WTC11 (cell line): ENCODE data around the gene TMEM60. TPM values are rescaled to one million over a fixed set of nuclear protein-coding genes. Genes with fewer than 3 reads are reported as not detected.

Experiments
- ATAC-seq: fragments of 200-7000 bp; cut with Tn5 transposase; 2 replicates; pipeline ENCODE4 v1.10.0; 2021; ENCODE audit warnings: mild to moderate bottlenecking, moderate library complexity
- CTCF ChIA-PET: fragments of 300-600 bp; sonication (Branson Sonifier 250); formaldehyde crosslinking; loops from one replicate; lab custom pipeline; 2021; ENCODE audit warnings: antibody characterized with exemption; lab: Charles Lee
- POLR2A ChIA-PET: fragments of 350-600 bp; sonication (Branson Sonifier 250); formaldehyde crosslinking; loops from one replicate; lab custom pipeline; 2021; ENCODE audit warnings: antibody characterized with exemption; lab: Charles Lee
- DNase-seq: peaks from one replicate; pipeline ENCODE4 v3.0.0; 2021; ENCODE audit warnings: low spot score
- H3K27ac Mint-ChIP-seq: 2 replicates; pipeline ENCODE4 v1.8.0; 2021; ENCODE audit warnings: mixed read lengths
- H3K27me3 Mint-ChIP-seq: 2 replicates; pipeline ENCODE4 v1.8.0; 2021; ENCODE audit warnings: low read depth, mild to moderate bottlenecking, moderate library complexity, mixed read lengths
- H3K36me3 Mint-ChIP-seq: 2 replicates; pipeline ENCODE4 v1.8.0; 2021; ENCODE audit warnings: mixed read lengths
- H3K4me1 Mint-ChIP-seq: 2 replicates; pipeline ENCODE4 v1.8.0; 2022; ENCODE audit warnings: mixed read lengths
- H3K4me3 Mint-ChIP-seq: 2 replicates; pipeline ENCODE4 v1.8.0; 2021; ENCODE audit warnings: mild to moderate bottlenecking, moderate library complexity, mixed read lengths
- H3K9me3 Mint-ChIP-seq: 2 replicates; pipeline ENCODE4 v1.8.0; 2021; ENCODE audit warnings: mixed read lengths
- EMX1 ChIP-seq: fragments of 250-450 bp; sonication (Bioruptor Pico); IDR thresholded peaks from 2 replicates; pipeline ENCODE4 v1.8.0; 2021; ENCODE audit warnings: mild to moderate bottlenecking
- IRF2 ChIP-seq: sonication (generic); formaldehyde crosslinking; IDR thresholded peaks from 2 replicates; pipeline ENCODE4 v1.8.0; 2022; ENCODE audit warnings: low read depth, missing genetic modification reagents, borderline replicate concordance
- ZNF263 ChIP-seq: sonication (generic); formaldehyde crosslinking; IDR thresholded peaks from 2 replicates; pipeline ENCODE4 v1.8.1; 2022; ENCODE audit warnings: low read depth, mild to moderate bottlenecking, moderate library complexity, missing genetic modification reagents
- ZNF416 ChIP-seq: fragments of 250-450 bp; sonication (Bioruptor Pico); IDR thresholded peaks from 2 replicates; pipeline ENCODE4 v1.9.0; 2021; ENCODE audit warnings: mild to moderate bottlenecking, inconsistent platforms
- ZSCAN18 ChIP-seq: fragments of 250-450 bp; sonication (Bioruptor Pico); IDR thresholded peaks from 2 replicates; pipeline ENCODE4 v2.1.2; 2022; ENCODE audit warnings: mild to moderate bottlenecking, moderate library complexity
- total RNA-seq: library from RNA; stranded (reverse); gene quantifications from 3 replicates; pipeline ENCODE4 v1.2.3, GENCODE V29; 2021
- TF ChIP-seq, protein P1 (sequence below): sonication (generic); formaldehyde crosslinking; IDR thresholded peaks from 2 replicates; pipeline ENCODE4 v1.8.1; 2023; ENCODE audit warnings: mild to moderate bottlenecking, moderate library complexity, missing genetic modification reagents
- TF ChIP-seq, protein P2 (sequence below): fragments of 250-450 bp; sonication (Bioruptor Pico); IDR thresholded peaks from 2 replicates; pipeline ENCODE4 v1.9.0; 2021; ENCODE audit warnings: mild to moderate bottlenecking
- TF ChIP-seq, protein P3 (sequence below): sonication (generic); formaldehyde crosslinking; IDR thresholded peaks from 2 replicates; pipeline ENCODE4 v1.8.0; 2022; ENCODE audit warnings: mild to moderate bottlenecking, missing genetic modification reagents
- TF ChIP-seq, protein P4 (sequence below): fragments of 250-450 bp; sonication (Bioruptor Pico); IDR thresholded peaks from 2 replicates; pipeline ENCODE4 v1.8.0; 2021; ENCODE audit warnings: mild to moderate bottlenecking
- TF ChIP-seq, protein P5 (sequence below): sonication (generic); formaldehyde crosslinking; IDR thresholded peaks from 2 replicates; pipeline ENCODE4 v1.8.1; 2022; ENCODE audit warnings: mild to moderate bottlenecking, missing genetic modification reagents, moderate library complexity, borderline replicate concordance

Gene TMEM60
- total RNA-seq, 1 experiment from 2014 or later = 21.5 TPM

DNA sequence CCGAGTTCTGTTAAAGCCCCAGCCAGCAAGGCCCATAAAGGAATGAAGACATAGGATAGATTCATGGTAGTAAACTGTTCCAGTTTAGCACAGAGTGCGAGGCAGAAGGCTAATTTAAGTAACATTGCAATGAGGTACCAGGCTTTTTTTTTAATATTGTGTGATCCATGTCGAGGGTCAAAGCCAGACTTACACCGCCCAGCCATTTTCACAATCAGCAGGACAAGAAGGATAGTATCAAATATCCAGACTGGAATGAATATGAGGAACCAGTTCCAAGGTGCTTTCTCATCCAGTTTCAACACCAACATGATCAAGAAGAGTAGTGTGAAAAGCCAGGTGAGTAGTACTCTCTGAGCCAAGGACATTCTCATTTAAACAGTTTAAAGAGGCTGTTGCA is 4.2 kb downstream of the TMEM60 start (continued):
- TF ChIP-seq, protein P1, sequence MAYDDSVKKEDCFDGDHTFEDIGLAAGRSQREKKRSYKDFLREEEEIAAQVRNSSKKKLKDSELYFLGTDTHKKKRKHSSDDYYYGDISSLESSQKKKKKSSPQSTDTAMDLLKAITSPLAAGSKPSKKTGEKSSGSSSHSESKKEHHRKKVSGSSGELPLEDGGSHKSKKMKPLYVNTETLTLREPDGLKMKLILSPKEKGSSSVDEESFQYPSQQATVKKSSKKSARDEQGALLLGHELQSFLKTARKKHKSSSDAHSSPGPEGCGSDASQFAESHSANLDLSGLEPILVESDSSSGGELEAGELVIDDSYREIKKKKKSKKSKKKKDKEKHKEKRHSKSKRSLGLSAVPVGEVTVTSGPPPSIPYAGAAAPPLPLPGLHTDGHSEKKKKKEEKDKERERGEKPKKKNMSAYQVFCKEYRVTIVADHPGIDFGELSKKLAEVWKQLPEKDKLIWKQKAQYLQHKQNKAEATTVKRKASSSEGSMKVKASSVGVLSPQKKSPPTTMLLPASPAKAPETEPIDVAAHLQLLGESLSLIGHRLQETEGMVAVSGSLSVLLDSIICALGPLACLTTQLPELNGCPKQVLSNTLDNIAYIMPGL (CRISPR knock-in tag) = no peak

GRCh38 chr7:77791956-77792355 is 6.3 kb downstream of the TMEM60 start:
- no peak for DNase-seq
- peaks cover 7% of the 10 kb centered on the region; the same call in 1 of the 2 replicates for H3K36me3 Mint-ChIP-seq

More at GRCh38 chr7:77791956-77792355, 6.3 kb downstream of the TMEM60 start:
- ChIA-PET CTCF (no interaction called here), POLR2A (no interaction called here)
- no peak overlapping the region for H3K4me3 Mint-ChIP-seq
- peaks cover 29% of the 10 kb centered on the region for H3K4me1 Mint-ChIP-seq
- peak overlapping the region; percentile 79 for H3K27ac Mint-ChIP-seq
- no peaks in the 10 kb centered on the region for H3K27me3 Mint-ChIP-seq
- no peak for ATAC-seq
- TF ChIP-seq ZSCAN18 (CRISPR knock-in tag) = no peak
- TF ChIP-seq, protein P2, sequence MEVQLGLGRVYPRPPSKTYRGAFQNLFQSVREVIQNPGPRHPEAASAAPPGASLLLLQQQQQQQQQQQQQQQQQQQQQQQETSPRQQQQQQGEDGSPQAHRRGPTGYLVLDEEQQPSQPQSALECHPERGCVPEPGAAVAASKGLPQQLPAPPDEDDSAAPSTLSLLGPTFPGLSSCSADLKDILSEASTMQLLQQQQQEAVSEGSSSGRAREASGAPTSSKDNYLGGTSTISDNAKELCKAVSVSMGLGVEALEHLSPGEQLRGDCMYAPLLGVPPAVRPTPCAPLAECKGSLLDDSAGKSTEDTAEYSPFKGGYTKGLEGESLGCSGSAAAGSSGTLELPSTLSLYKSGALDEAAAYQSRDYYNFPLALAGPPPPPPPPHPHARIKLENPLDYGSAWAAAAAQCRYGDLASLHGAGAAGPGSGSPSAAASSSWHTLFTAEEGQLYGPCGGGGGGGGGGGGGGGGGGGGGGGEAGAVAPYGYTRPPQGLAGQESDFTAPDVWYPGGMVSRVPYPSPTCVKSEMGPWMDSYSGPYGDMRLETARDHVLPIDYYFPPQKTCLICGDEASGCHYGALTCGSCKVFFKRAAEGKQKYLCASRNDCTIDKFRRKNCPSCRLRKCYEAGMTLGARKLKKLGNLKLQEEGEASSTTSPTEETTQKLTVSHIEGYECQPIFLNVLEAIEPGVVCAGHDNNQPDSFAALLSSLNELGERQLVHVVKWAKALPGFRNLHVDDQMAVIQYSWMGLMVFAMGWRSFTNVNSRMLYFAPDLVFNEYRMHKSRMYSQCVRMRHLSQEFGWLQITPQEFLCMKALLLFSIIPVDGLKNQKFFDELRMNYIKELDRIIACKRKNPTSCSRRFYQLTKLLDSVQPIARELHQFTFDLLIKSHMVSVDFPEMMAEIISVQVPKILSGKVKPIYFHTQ (CRISPR knock-in tag) = no peak
- TF ChIP-seq, protein P3, sequence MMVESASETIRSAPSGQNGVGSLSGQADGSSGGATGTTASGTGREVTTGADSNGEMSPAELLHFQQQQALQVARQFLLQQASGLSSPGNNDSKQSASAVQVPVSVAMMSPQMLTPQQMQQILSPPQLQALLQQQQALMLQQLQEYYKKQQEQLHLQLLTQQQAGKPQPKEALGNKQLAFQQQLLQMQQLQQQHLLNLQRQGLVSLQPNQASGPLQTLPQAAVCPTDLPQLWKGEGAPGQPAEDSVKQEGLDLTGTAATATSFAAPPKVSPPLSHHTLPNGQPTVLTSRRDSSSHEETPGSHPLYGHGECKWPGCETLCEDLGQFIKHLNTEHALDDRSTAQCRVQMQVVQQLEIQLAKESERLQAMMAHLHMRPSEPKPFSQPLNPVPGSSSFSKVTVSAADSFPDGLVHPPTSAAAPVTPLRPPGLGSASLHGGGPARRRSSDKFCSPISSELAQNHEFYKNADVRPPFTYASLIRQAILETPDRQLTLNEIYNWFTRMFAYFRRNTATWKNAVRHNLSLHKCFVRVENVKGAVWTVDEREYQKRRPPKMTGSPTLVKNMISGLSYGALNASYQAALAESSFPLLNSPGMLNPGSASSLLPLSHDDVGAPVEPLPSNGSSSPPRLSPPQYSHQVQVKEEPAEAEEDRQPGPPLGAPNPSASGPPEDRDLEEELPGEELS (CRISPR knock-in tag) = no peak
- TF ChIP-seq, protein P4, sequence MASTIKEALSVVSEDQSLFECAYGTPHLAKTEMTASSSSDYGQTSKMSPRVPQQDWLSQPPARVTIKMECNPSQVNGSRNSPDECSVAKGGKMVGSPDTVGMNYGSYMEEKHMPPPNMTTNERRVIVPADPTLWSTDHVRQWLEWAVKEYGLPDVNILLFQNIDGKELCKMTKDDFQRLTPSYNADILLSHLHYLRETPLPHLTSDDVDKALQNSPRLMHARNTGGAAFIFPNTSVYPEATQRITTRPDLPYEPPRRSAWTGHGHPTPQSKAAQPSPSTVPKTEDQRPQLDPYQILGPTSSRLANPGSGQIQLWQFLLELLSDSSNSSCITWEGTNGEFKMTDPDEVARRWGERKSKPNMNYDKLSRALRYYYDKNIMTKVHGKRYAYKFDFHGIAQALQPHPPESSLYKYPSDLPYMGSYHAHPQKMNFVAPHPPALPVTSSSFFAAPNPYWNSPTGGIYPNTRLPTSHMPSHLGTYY (CRISPR knock-in tag) = no peak
- TF ChIP-seq IRF2 (CRISPR knock-in tag) = no peak
- no peak for TF ChIP-seq ZNF263 (CRISPR knock-in tag)
- TF ChIP-seq ZNF416 (CRISPR knock-in tag) = no peak
- TF ChIP-seq, protein P5, sequence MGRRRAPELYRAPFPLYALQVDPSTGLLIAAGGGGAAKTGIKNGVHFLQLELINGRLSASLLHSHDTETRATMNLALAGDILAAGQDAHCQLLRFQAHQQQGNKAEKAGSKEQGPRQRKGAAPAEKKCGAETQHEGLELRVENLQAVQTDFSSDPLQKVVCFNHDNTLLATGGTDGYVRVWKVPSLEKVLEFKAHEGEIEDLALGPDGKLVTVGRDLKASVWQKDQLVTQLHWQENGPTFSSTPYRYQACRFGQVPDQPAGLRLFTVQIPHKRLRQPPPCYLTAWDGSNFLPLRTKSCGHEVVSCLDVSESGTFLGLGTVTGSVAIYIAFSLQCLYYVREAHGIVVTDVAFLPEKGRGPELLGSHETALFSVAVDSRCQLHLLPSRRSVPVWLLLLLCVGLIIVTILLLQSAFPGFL = no peak
- TF ChIP-seq EMX1 (CRISPR knock-in tag) = no peak
- no peaks in the 10 kb centered on the region for H3K9me3 Mint-ChIP-seq
